K562 (cell line): ENCODE results near the gene MCCC1. TPM values are rescaled to one million over a fixed set of nuclear protein-coding genes. Genes with fewer than 3 reads are reported as not detected.

Experiments used
- ATF3 ChIP-seq, 2 experiments: fragments of 450-650 bp in 1 of 2; sonication (generic) in 1 of 2; formaldehyde crosslinking in 1 of 2; IDR thresholded peaks in 1 of 2; conservative IDR thresholded peaks in 1 of 2; 2 replicates each; pipeline versions ENCODE4 v1.6.1 to v1.8.1; 2016 to 2023; ENCODE audit warnings: mild to moderate bottlenecking in 2 of 2, moderate library complexity in 2 of 2, inconsistent platforms in 1 of 2, missing genetic modification reagents in 1 of 2
- BHLHE40 ChIP-seq: IDR thresholded peaks from 2 replicates; pipeline ENCODE4 v1.6.1; 2011; ENCODE audit warnings: low read length, improper control_type of control experiment
- CHD2 ChIP-seq: IDR thresholded peaks from 2 replicates; pipeline ENCODE4 v1.6.1; 2011; ENCODE audit warnings: low read depth, low read length
- CREB1 ChIP-seq, 2 experiments: sonication (generic) in 1 of 2; formaldehyde crosslinking in 1 of 2; IDR thresholded peaks; 2 replicates each; pipeline versions ENCODE4 v1.6.1 to v1.8.0; 2012 to 2022; ENCODE audit warnings: inconsistent platforms in 1 of 2, mild to moderate bottlenecking in 1 of 2, missing genetic modification reagents in 1 of 2, moderate library complexity in 1 of 2
- CREM ChIP-seq: IDR thresholded peaks from 2 replicates; pipeline ENCODE4 v1.6.1; 2014; ENCODE audit warnings: antibody characterized with exemption, low read depth
- DPF2 ChIP-seq: fragments of 450-650 bp; IDR thresholded peaks from 2 replicates; pipeline ENCODE4 v1.6.1; 2016
- FOSL1 ChIP-seq: fragments of 200-800 bp; sonication (Bioruptor generic); conservative IDR thresholded peaks from 2 replicates; pipeline ENCODE4 v1.6.1; 2016; ENCODE audit warnings: missing genetic modification characterization, missing compliant biosample characterization
- FOXK1 ChIP-seq: sonication (generic); formaldehyde crosslinking; IDR thresholded peaks from 2 replicates; pipeline ENCODE4 v1.8.0; 2022; ENCODE audit warnings: missing genetic modification reagents, mild to moderate bottlenecking, borderline replicate concordance
- ILF3 ChIP-seq: fragments of 450-650 bp; IDR thresholded peaks from 2 replicates; pipeline ENCODE4 v1.6.1; 2018; ENCODE audit warnings: antibody characterized with exemption, mild to moderate bottlenecking, moderate library complexity, borderline replicate concordance
- KAT7 ChIP-seq: sonication (generic); formaldehyde crosslinking; IDR thresholded peaks from 2 replicates; pipeline ENCODE4 v1.8.0; 2022; ENCODE audit warnings: missing genetic modification reagents, mild to moderate bottlenecking, borderline replicate concordance
- MAZ ChIP-seq, 2 experiments: fragments of 450-650 bp in 1 of 2; sonication (generic) in 1 of 2; formaldehyde crosslinking; IDR thresholded peaks in 1 of 2; conservative IDR thresholded peaks in 1 of 2; 2 replicates each; pipeline versions ENCODE4 v1.4.0 to v1.5.0; 2020; ENCODE audit warnings: mild to moderate bottlenecking in 1 of 2, missing genetic modification reagents in 1 of 2
- NUFIP1 ChIP-seq: fragments of 450-650 bp; IDR thresholded peaks from 2 replicates; pipeline ENCODE4 v1.6.1; 2018; ENCODE audit not compliant: partially characterized antibody
- PHF21A ChIP-seq: fragments of 450-650 bp; IDR thresholded peaks from 2 replicates; pipeline ENCODE4 v1.6.1; 2017; ENCODE audit warnings: low read depth, borderline replicate concordance
- PHF8 ChIP-seq: fragments of 200-600 bp; sonication (generic); IDR thresholded peaks from 2 replicates; pipeline ENCODE4 v1.6.1; 2012; ENCODE audit warnings: mixed run types, mild to moderate bottlenecking, inconsistent platforms, low read length, moderate library complexity, borderline replicate concordance
- PRMT5 ChIP-seq: sonication (generic); formaldehyde crosslinking; IDR thresholded peaks from 2 replicates; pipeline ENCODE4 v1.5.0; 2020; ENCODE audit warnings: missing genetic modification reagents
- PTTG1 ChIP-seq: fragments of 450-650 bp; IDR thresholded peaks from 2 replicates; pipeline ENCODE4 v1.6.1; 2016; ENCODE audit warnings: low read depth, mild to moderate bottlenecking, missing genetic modification characterization, missing compliant biosample characterization
- RCOR1 ChIP-seq, 2 experiments: IDR thresholded peaks; 2 replicates each; pipeline ENCODE4 v1.6.1; 2012; ENCODE audit warnings: low read depth in 2 of 2, low read length in 2 of 2, borderline replicate concordance in 1 of 2, improper control_type of control experiment in 1 of 2
- SIN3A ChIP-seq, 2 experiments: fragments of 150-350 bp in 1 of 2; IDR thresholded peaks; 2 replicates each; pipeline ENCODE4 v1.6.1; 2011 to 2016; ENCODE audit warnings: borderline replicate concordance in 2 of 2, low read depth in 2 of 2, low read length in 2 of 2, mild to moderate bottlenecking in 2 of 2, moderate library complexity in 2 of 2; ENCODE audit not compliant: control insufficient read depth in 1 of 2
- TEAD1 ChIP-seq, 2 experiments: fragments of 450-650 bp in 1 of 2; sonication (generic) in 1 of 2; formaldehyde crosslinking; IDR thresholded peaks; 2 replicates each; pipeline versions ENCODE4 v1.4.0 to v1.8.0; 2020 to 2022; ENCODE audit warnings: mild to moderate bottlenecking in 2 of 2, missing genetic modification reagents in 1 of 2
- TFAP4 ChIP-seq: sonication (generic); formaldehyde crosslinking; IDR thresholded peaks from 2 replicates; pipeline ENCODE4 v1.8.0; 2022; ENCODE audit warnings: missing genetic modification reagents, mild to moderate bottlenecking, moderate library complexity, borderline replicate concordance
- ZEB2 ChIP-seq: fragments of 450-650 bp; IDR thresholded peaks from 2 replicates; pipeline ENCODE4 v1.6.1; 2016
- ZFPM2 ChIP-seq: fragments of 250-450 bp; sonication (Bioruptor Pico); IDR thresholded peaks from 2 replicates; pipeline ENCODE4 v1.5.1; 2022; ENCODE audit warnings: mild to moderate bottlenecking
- ZNF253 ChIP-seq: fragments of 250-450 bp; sonication (Bioruptor Pico); conservative IDR thresholded peaks from 2 replicates; pipeline ENCODE4 v1.6.1; 2021; ENCODE audit warnings: mild to moderate bottlenecking
- ZNF79 ChIP-seq: fragments of 250-450 bp; sonication (Bioruptor Pico); IDR thresholded peaks from 2 replicates; pipeline ENCODE4 v1.4.0; 2020; ENCODE audit warnings: low read depth, mild to moderate bottlenecking, moderate library complexity
- polyA plus RNA-seq, 8 experiments: library from polyadenylated mRNA; depleted of rRNA in 4 of 8; stranded (reverse) in 5 of 8; unstranded in 3 of 8; fragments of >200 nt; fragmentation: Nextera tagmentation in 2 of 8; fragmentation: Illumina TruSeq in 1 of 8; extraction: Ambion mirVana in 2 of 8; extraction: Trizol in 1 of 8; gene quantifications; 2 replicates each; pipeline versions ENCODE4 v1.2.1 to v1.2.3, GENCODE V29; 2011 to 2014; ENCODE audit warnings: inconsistent platforms in 1 of 8, missing spikeins in 1 of 8
- total RNA-seq, 7 experiments: library from RNA; depleted of rRNA in 6 of 7; stranded (reverse); fragments of >200 nt in 6 of 7; fragmentation: Illumina TruSeq in 2 of 7; extraction: Trizol in 2 of 7; gene quantifications; 2 replicates each; pipeline versions ENCODE4 v1.2.1 to v1.2.3, GENCODE V29; 2011 to 2021; ENCODE audit warnings: low replicate concordance in 1 of 7

MCCC1 gene
- total and polyA plus RNA-seq, 9 of the 15 experiments (the other 6 are each of a cell fraction or from before 2014, with no cell fraction given), result 13.7 to 26.9 (median 23.0) TPM

- no peak for TF ChIP-seq NUFIP1
- no peak for TF ChIP-seq PTTG1 (tag)
- peak; percentile 54; the same call in 1 of the 2 replicates for TF ChIP-seq DPF2
- peak; percentile 69 to 98 for TF ChIP-seq TEAD1 (CRISPR knock-in tag; IDR thresholded peaks at IDR 0.05)
- TF ChIP-seq TFAP4, result peak; percentile 91; the same call in 1 of the 2 replicates
- no peak for TF ChIP-seq PRMT5
- TF ChIP-seq FOSL1 (tag), result peak; percentile 46
- no peak for TF ChIP-seq ZFPM2
- TF ChIP-seq SIN3A (IDR thresholded peaks at IDR 0.05; ENCODE audit: borderline replicate concordance in 2 of 2, control insufficient read depth in 1 of 2, low read depth in 2 of 2, low read length in 2 of 2), result peak; percentile 60 to 88; a peak in 2 of 4 replicates
- TF ChIP-seq ZNF253 (CRISPR knock-in tag), result no peak
- TF ChIP-seq ILF3, result no peak
- TF ChIP-seq PHF8, result peak; percentile 89; the same call in 1 of the 2 replicates
- peak; percentile 50 for TF ChIP-seq CREB1 (IDR thresholded peaks at IDR 0.05)
- peak; percentile 73 for TF ChIP-seq CREB1 (CRISPR knock-in tag; IDR thresholded peaks at IDR 0.05)
- peak; percentile 77 to 79 for TF ChIP-seq MAZ (CRISPR knock-in tag; conservative IDR thresholded peaks at IDR 0.05 in 1 of 2, IDR thresholded peaks at IDR 0.05 in 1 of 2)
- TF ChIP-seq CREM, result peak; percentile 73
- peak; percentile 49 to 87; a peak in 3 of 4 replicates for TF ChIP-seq RCOR1 (IDR thresholded peaks at IDR 0.05; ENCODE audit: borderline replicate concordance in 1 of 2, low read depth in 2 of 2, low read length in 2 of 2)
- TF ChIP-seq ATF3 (IDR thresholded peaks at IDR 0.05), result peak; percentile 54
- TF ChIP-seq ATF3 (CRISPR knock-in tag; conservative IDR thresholded peaks at IDR 0.05), result 0 out of 2 replicates have a peak, but pooled peaks have one; percentile 46
- TF ChIP-seq FOXK1, result peak; percentile 34; the same call in 1 of the 2 replicates
- no peak for TF ChIP-seq PHF21A
- TF ChIP-seq ZEB2, result peak; percentile 68; the same call in 1 of the 2 replicates
- TF ChIP-seq BHLHE40, result peak; percentile 75
- TF ChIP-seq CHD2, result peak; percentile 65
- TF ChIP-seq ZNF79 (CRISPR knock-in tag), result no peak
- peak; percentile 91; the same call in 1 of the 2 replicates for TF ChIP-seq KAT7 (CRISPR knock-in tag)
These were observed at the start of gene MCCC1 (continued) for GRCh38 chr3:183099026-183099837.
